Caco-2 (cell line): ENCODE measurements around the gene CLNK. TPM values are rescaled to one million over a fixed set of nuclear protein-coding genes. Genes with fewer than 3 reads are reported as not detected.

Source experiments
- BruUV-seq: library from RNA; stranded (reverse); fragments of 400-500 nt; replicated peaks from 2 replicates; lab custom pipeline; 2021; lab: Mats Ljungman, UMichigan
- CTCF ChIA-PET: fragments of 300-600 bp; sonication (Branson Sonifier 250); formaldehyde crosslinking; loops from one replicate; lab custom pipeline; 2022; ENCODE audit warnings: antibody characterized with exemption; lab: Charles Lee
- POLR2A ChIA-PET: fragments of 300-600 bp; sonication (Branson Sonifier 250); formaldehyde crosslinking; loops from one replicate; lab custom pipeline; 2022; ENCODE audit warnings: antibody characterized with exemption; lab: Charles Lee
- DNase-seq, 2 experiments: peaks; one replicate each; pipeline versions ENCODE4 v3.0.0 to v3.0.0-alpha.2; 2020 to 2022
- H3K27me3 ChIP-seq: replicated peaks from 2 replicates; pipeline ENCODE4 v1.6.0; 2011; ENCODE audit warnings: low read length; ENCODE audit not compliant: control insufficient read depth, insufficient read depth
- H3K36me3 ChIP-seq: 2 replicates; pipeline ENCODE4 v1.5.1; 2011; ENCODE audit warnings: low read length; ENCODE audit not compliant: control insufficient read depth, insufficient read depth
- H3K4me1 ChIP-seq: fragments of 250-450 bp; sonication (Bioruptor Pico); 2 replicates; pipeline ENCODE4 v1.5.1; 2020; ENCODE audit warnings: mild to moderate bottlenecking
- H3K4me3 ChIP-seq: 2 replicates; pipeline ENCODE4 v1.5.1; 2011; ENCODE audit warnings: low read depth, mild to moderate bottlenecking, control low read depth, low read length
- H3K9me3 ChIP-seq: fragments of 250-450 bp; sonication (Bioruptor Pico); 2 replicates; pipeline ENCODE4 v1.5.1; 2020; ENCODE audit warnings: mild to moderate bottlenecking, moderate library complexity
- H3K27ac Mint-ChIP-seq: one replicate; pipeline ENCODE4 v1.8.0; 2022; ENCODE audit warnings: mixed read lengths; ENCODE audit not compliant: unreplicated experiment
- H3K27me3 Mint-ChIP-seq: one replicate; pipeline ENCODE4 v1.8.0; 2022; ENCODE audit warnings: mixed read lengths; ENCODE audit not compliant: insufficient read depth, unreplicated experiment
- H3K36me3 Mint-ChIP-seq: one replicate; pipeline ENCODE4 v1.8.0; 2022; ENCODE audit warnings: mild to moderate bottlenecking, mixed read lengths; ENCODE audit not compliant: insufficient read depth, unreplicated experiment
- H3K4me1 Mint-ChIP-seq: one replicate; pipeline ENCODE4 v1.8.0; 2022; ENCODE audit warnings: low read depth, mixed read lengths; ENCODE audit not compliant: unreplicated experiment
- H3K4me3 Mint-ChIP-seq: one replicate; pipeline ENCODE4 v1.8.0; 2022; ENCODE audit warnings: mild to moderate bottlenecking, moderate library complexity, mixed read lengths; ENCODE audit not compliant: unreplicated experiment
- H3K9me3 Mint-ChIP-seq: one replicate; pipeline ENCODE4 v1.8.0; 2022; ENCODE audit warnings: mixed read lengths; ENCODE audit not compliant: unreplicated experiment
- CTCF ChIP-seq, 2 experiments: fragments of 200-600 bp in 1 of 2; IDR thresholded peaks; 1 replicate in 1 of 2; 2 replicates in 1 of 2; pipeline versions ENCODE4 v1.5.1 to v1.8.0; 2011 to 2022; ENCODE audit warnings: antibody characterized with exemption in 1 of 2, control low read depth in 1 of 2, inconsistent platforms in 1 of 2, low read depth in 1 of 2, low read length in 1 of 2, mild to moderate bottlenecking in 1 of 2, moderate library complexity in 1 of 2; ENCODE audit not compliant: insufficient read depth in 1 of 2, severe bottlenecking in 1 of 2, unreplicated experiment in 1 of 2
- intact Hi-C: fragments of 100-400 bp; cut with micrococcal nuclease; formaldehyde crosslinking; loops from one replicate; pipeline ENCODE4 v1.10.0; 2022; ENCODE audit not compliant: unreplicated experiment
- total RNA-seq: library from RNA; stranded (reverse); gene quantifications from 2 replicates; pipeline ENCODE4 v1.2.3, GENCODE V29; 2022

CLNK gene
- total RNA-seq, 1 experiment from 2014 or later = not detected

DNA sequence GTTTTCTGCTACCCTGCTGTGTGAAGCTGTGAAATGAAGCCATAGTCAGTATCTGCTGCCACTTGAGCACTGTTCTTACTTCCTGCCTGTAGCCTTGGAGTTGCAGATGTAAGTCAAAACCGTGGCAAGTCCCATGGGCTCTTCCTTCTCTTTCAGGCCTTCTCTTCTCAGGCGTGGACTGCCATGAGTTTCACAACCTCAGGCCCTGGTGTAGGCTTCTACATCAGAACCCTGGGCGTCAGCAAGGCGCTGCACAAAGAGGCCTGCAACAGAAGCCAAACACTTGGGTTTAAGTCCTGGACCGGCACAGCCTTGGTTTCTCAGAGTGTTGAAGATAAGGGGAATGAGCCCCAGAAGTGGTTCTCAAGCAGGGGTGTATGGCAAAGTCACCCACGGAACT, 229.8 kb downstream of the CLNK start:
- H3K27me3 Mint-ChIP-seq = no peaks in the 10 kb centered on the region
- Histone ChIP-seq H3K36me3 (no peaks in the 10 kb centered on the region), H3K4me1 (no peaks in the 10 kb centered on the region), H3K4me3 (no peak overlapping the region), H3K9me3 (no peaks in the 10 kb centered on the region), H3K27me3 (no peaks in the 10 kb centered on the region)
- no peaks in the 10 kb centered on the region for H3K4me1 Mint-ChIP-seq
- BruUV-seq = no TSS peak
- intact Hi-C loops = no loop called here
- no peak for TF ChIP-seq CTCF (IDR thresholded peaks at IDR 0.05; ENCODE audit: insufficient read depth in 1 of 2, low read depth in 1 of 2, low read length in 1 of 2, severe bottlenecking in 1 of 2, unreplicated experiment in 1 of 2)
- ChIA-PET CTCF (no interaction called here), POLR2A (no interaction called here)
- H3K9me3 Mint-ChIP-seq = peaks cover 6% of the 10 kb centered on the region
- no peak for DNase-seq
- no peaks in the 10 kb centered on the region for H3K36me3 Mint-ChIP-seq
- no peak overlapping the region for H3K4me3 Mint-ChIP-seq
- no peak overlapping the region for H3K27ac Mint-ChIP-seq

DNA sequence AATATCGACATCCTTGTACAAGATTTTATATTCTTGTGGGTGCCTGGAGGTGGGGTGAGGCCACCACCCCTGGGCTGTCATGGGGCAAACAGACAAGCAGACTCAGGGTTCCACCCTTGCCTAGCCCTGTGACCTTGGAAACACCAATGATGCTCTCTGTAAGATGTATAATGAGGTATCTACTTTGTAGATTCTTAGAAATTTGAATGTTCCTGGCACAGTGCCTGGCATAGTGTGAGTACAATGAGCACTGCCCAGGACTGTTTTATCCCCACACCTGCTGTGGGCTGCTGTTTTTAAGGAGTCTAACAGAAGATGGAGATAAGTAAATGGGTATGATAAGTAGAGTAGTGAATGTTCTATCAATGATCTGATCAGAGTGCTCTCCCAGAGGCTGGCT, 230.4 kb downstream of the CLNK start:
- Mint-ChIP-seq H3K36me3 (no peaks in the 10 kb centered on the region), H3K4me3 (no peak overlapping the region), H3K9me3 (peaks cover under 1% of the 10 kb centered on the region), H3K4me1 (no peaks in the 10 kb centered on the region), H3K27me3 (peaks cover 3% of the 10 kb centered on the region), H3K27ac (no peak overlapping the region)
- BruUV-seq = no TSS peak
- Histone ChIP-seq H3K36me3 (no peaks in the 10 kb centered on the region), H3K4me3 (no peak overlapping the region), H3K4me1 (no peaks in the 10 kb centered on the region), H3K9me3 (no peaks in the 10 kb centered on the region), H3K27me3 (no peaks in the 10 kb centered on the region)
- CTCF ChIA-PET = no interaction called here
- POLR2A ChIA-PET = no interaction called here
- intact Hi-C loops = no loop called here
- DNase-seq = no peak
- no peak for TF ChIP-seq CTCF (IDR thresholded peaks at IDR 0.05; ENCODE audit: insufficient read depth in 1 of 2, low read depth in 1 of 2, low read length in 1 of 2, severe bottlenecking in 1 of 2, unreplicated experiment in 1 of 2)

- H3K4me1 ChIP-seq = no peaks in the 10 kb centered on the region
- H3K4me3 ChIP-seq = no peak overlapping the region
- Mint-ChIP-seq H3K36me3 (no peaks in the 10 kb centered on the region), H3K27me3 (peaks cover 15% of the 10 kb centered on the region), H3K4me3 (no peak overlapping the region), H3K9me3 (no peaks in the 10 kb centered on the region), H3K27ac (no peak overlapping the region), H3K4me1 (no peaks in the 10 kb centered on the region)
- no peak for TF ChIP-seq CTCF (IDR thresholded peaks at IDR 0.05; ENCODE audit: insufficient read depth in 1 of 2, low read depth in 1 of 2, low read length in 1 of 2, severe bottlenecking in 1 of 2, unreplicated experiment in 1 of 2)
- intact Hi-C loops = no loop called here
- no peaks in the 10 kb centered on the region for H3K9me3 ChIP-seq
- ChIA-PET CTCF (no interaction called here), POLR2A (no interaction called here)
- DNase-seq = no peak
- no TSS peak for BruUV-seq
- no peaks in the 10 kb centered on the region for H3K27me3 ChIP-seq
- H3K36me3 ChIP-seq = no peaks in the 10 kb centered on the region
These were observed 235.6 kb downstream of the CLNK start for GRCh38 chr4:10448991-10449390.
